NCI-H2029 treated with DMSO at 0.1 percent for 48 hours (cell line): ENCODE data around the gene UBE2C.

ENCODE experiments used
- DNase-seq: peaks from one replicate; lab custom pipeline; 2025; lab: John Stamatoyannopoulos, UW

UBE2C gene

GRCh38 chr20:45833030-45833882 lies 20.8 kb downstream of the UBE2C start, which contains the start of gene SNX21:
Gene SNX21 (plus strand): TSS chr20:45833799. CDS start chr20:45833920, 121 bp downstream.
- DNase-seq: no peak

- DNase-seq: no peak
Measured at GRCh38 chr20:45833883-45834796, 21.7 kb downstream of the UBE2C start.

DNA sequence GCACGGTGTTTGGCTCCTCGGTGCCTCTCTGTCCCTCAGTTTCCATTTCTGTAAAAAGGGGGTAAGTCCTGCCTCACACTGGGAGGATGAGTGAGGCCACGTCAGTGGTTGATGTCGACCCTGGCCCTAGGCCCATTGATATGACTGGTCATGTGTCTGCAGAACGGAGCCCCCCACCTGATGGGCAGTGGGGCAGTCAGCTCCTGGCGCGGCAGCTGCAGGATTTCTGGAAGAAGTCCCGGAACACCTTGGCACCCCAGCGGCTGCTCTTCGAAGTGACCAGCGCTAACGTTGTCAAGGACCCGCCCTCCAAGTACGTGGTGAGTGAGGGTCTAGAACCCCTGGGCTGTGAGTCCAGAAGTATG lies 22.3 kb downstream of the UBE2C start:
- no peak for DNase-seq

- DNase-seq: no peak
Measured at GRCh38 chr20:45835329-45835765, 22.9 kb downstream of the UBE2C start.

DNA sequence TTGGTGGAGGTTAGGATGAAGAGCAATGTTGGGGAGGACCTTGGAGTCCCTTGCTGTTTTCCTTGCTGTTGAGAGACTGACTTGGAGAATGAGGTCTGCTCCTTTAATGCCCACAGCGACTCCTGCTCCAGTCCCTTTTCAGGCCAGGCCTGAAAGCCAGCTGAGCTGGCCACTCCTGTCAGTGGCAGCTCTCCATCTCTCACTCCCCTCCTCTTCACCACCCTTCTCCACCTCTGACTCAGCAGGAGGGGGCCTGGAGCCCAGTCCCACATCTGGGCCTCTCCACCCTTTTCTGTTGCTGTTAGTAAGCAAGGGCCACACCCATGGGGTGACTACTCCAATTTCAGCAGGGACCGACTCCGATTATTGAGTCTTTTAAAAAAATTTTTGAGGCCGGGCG lies 23.4 kb downstream of the UBE2C start:
- no peak for DNase-seq

DNA sequence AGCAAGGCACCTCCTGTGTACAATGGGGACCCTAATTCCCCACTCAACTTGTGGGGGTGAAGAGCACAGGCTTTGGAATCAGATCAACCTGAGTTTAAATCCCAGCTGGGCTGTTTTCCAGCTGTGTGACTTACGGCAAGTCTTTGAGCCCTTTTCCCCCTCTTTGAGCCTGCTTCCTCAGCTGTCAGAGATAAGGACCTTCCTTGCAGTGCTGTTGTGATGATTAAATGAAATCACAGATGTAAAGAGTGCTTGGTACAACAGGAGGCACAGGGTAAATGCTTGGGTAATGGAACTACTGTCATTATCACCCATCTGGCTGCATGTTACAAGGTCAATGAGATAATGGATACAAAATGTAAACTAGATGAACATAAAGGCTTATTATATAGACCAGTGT lies 24.4 kb downstream of the UBE2C start:
- DNase-seq: no peak

DNA sequence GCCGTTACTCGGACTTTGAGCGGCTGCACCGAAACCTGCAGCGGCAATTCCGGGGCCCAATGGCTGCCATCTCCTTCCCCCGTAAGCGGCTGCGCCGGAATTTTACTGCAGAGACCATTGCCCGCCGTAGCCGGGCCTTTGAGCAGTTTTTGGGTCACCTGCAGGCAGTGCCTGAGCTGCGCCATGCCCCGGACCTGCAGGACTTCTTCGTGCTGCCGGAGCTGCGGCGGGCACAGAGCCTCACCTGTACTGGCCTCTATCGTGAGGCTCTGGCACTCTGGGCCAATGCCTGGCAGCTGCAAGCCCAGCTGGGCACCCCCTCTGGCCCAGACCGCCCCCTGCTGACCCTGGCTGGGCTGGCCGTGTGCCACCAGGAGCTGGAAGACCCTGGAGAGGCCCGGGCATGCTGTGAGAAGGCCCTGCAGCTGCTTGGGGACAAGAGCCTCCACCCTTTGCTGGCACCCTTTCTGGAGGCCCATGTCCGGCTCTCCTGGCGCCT lies 28.3 kb downstream of the UBE2C start:
- no peak for DNase-seq

GRCh38 chr20:45841407-45842129 lies 29.1 kb downstream of the UBE2C start:
- no peak for DNase-seq

GRCh38 chr20:45842169-45842812 lies 29.8 kb downstream of the UBE2C start:
- DNase-seq: no peak

DNA sequence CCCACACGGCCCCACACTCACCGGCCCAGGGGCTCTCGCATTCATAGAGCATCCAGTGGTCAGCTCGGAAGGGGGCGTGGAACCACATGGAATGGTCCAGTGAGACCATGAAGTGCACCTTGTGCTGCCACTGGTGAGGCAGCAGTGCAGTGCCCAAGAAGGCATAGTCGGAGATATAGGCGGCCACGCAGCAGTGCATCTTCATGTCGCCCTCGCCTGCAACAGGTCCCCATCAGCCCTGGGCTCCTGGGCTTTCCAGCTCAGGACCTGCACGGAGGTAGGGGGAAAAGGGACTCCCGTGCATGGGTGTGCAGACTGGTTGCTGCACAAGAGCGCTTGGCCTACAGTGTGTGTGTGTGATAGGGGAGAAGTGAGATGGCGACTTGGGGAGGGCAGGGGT lies 31.1 kb downstream of the UBE2C start:
- no peak for DNase-seq

DNA sequence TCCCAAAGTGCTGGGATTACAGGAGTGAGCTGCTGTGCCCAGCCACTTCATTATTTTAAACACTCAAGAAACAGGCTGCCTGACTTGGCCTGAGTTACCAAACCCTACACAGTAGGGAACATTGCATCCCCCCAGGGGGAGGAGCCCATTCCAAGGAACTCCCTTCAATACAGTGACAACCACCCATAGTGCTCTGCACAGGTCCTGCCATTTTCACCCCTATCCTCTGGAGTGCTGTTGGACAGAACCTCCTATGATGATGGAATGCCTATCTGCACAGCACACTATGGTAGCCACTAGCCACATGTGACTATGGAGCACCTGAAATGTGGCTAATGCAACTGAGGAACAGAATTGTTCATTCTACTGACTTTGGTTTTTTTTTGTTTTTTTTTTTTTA lies 33.0 kb downstream of the UBE2C start:
- DNase-seq: no peak

- DNase-seq: no peak
Measured at GRCh38 chr20:45848421-45848820, 36.0 kb downstream of the UBE2C start.

DNA sequence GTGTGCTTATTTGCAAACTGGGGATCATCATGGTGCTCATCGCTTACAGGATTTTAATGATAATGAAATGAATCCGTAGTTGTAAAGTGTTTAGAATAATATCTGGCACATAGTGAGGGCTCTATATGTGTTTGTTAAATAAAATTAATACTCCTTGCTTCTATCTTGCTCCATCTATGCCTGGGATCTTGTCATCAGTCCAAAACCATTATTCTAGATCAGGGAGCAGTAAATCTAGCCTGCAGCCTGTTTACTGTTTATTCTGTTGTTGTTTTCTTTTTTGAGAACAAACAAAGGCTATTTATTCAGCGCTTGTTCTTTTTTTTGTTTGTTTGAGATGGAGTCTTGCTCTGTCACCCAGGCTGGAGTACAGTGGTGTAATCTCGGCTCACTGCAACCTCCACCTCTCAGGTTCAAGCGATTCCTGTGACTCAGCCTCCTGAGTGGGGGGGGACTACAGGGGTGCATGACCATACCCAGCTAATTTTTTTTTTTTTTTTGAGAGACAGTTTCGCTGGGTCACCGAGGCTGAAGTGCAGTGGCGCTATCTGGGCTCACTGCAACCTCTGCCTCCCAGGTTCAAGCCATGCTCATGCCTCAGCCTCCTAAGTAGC lies 36.6 kb downstream of the UBE2C start:
- no peak for DNase-seq

GRCh38 chr20:45850238-45850637 lies 37.8 kb downstream of the UBE2C start:
- no peak for DNase-seq

DNA sequence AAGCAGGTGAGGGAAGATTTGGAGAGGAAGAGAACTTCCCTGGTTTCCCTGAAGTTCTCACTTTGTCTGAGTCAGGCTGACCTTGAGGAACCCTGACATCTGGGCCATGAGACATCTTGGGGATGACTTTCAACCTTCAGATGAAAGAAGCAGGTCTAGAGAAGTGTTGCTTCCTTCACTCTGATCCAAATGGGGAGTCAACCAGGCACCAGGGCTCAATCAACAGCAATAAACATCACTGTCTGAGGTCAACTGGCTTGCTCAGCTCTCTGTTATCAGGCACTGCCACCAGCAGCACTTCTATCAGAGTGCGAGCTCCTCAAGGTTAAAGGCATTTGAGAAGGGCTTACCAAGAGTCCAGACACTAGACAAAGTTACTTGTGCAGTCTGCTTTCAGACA lies 38.5 kb downstream of the UBE2C start:
- DNase-seq: no peak

DNA sequence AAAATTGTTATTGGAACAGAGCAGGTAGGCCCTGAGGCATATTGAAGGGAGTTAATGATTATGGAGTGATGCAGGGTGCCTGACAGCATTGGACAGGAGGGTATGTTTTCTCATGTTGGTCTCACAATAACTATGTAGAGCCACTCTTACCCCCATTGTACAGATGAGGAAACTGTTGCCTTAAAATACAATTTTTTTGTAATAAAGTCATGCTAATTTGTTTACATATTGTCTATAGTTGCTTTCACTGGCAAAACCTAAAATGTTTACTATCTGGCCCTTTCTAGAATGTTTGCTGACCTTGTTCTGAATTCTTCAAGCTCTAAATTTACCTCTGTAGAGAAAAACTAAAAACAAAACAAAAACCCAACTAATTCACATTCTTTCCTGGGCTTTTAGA lies 39.1 kb downstream of the UBE2C start:
- no peak for DNase-seq

DNA sequence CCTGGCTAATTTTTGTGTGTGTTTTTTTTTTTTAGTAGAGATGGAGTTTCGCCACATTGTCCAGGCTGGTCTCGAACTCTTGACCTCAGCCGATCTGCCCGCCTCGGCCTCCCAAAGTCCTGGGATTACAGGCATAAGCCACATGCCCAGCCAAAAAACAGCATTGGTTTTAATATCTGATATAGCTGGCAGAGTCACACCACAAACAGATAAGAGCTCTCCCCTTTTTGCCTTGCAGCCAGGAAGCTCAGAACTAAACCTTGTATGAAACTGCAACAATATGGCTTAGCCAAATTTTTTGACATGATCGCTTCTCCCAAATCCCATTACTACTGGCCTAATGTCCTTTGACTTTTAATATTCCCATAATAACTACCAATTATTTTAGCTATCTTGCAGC lies 39.9 kb downstream of the UBE2C start:
- no peak for DNase-seq

DNA sequence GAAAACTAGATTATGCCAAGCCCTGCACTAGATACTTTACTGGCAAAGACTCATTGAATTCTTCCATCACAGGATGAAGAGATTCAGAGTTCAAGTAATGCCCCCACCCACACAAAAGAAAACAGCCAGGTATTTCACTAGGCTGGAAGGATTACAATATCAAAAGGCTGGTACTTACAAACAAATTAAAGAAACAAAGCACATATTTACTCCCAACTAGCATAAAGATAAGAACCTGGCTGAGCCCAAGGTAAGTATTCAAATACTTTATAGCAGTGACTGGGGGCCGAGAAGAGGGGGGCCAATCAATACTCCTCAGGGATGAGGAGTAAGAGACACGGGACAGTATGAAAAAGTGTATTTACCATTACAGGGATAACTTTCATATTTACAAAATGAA lies 41.0 kb downstream of the UBE2C start:
- no peak for DNase-seq

DNA sequence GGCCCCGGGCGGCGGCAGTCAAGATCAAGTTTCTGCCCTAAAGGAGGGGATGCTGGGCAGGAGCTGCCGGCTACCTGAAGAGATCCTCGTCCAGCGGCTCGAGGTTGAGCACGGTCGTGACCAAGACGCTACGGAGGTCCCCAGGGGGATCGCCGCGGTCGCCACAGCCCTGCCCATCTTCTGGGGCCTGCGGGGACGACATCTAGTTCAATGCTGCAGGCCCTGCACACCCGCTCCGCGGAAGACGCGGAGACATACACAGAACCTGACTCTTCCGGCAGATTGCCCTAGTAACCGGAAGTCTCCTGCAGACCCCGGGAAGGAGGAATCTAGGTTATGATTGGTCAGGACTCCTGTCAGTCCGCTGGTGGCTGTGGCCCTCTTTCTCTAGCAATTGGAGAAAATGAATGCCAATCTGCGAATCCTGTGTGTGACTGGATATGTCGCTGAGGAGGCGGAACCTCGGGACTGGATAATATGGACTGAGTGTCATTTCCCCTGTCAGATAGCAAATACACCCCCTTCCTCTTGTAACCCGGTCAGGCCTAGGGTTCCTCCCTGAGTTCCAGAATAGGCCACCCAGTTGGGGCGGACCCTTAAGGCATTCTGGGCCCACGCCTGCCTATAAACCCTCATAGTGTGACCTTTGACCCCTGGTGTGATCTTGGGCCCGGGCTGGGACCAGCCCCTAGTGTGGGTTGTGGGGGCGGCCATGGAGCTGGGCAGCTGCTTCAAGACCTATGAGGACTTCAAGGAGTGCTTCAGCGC lies 44.9 kb downstream of the UBE2C start, which contains the start of the genes ACOT8 and ZSWIM3:
Gene ACOT8, minus strand, starts transcription at position 279 of the 768 bp plus-strand sequence. Its CDS starts 77 bp downstream, at position 202.
Gene ZSWIM3, plus strand, starts transcription at position 501 of the 768 bp plus-strand sequence. Its CDS starts 212 bp downstream, at position 713.
- peak; percentile 99 for DNase-seq

GRCh38 chr20:45857882-45858216 lies 45.4 kb downstream of the UBE2C start:
- DNase-seq: no peak
